HepG2 (cell line): ENCODE data around the gene PIGV. TPM values are rescaled to one million over a fixed set of nuclear protein-coding genes. Genes with fewer than 3 reads are reported as not detected.

Source experiments
- FOXK2 ChIP-seq: fragments of 450-650 bp; IDR thresholded peaks from 2 replicates; pipeline ENCODE4 v1.6.1; 2016
- HIVEP1 ChIP-seq: sonication (generic); formaldehyde crosslinking; IDR thresholded peaks from 2 replicates; pipeline ENCODE4 v1.4.0; 2020; ENCODE audit warnings: mild to moderate bottlenecking, missing genetic modification reagents
- KMT2A ChIP-seq: sonication (generic); formaldehyde crosslinking; IDR thresholded peaks from 2 replicates; pipeline ENCODE4 v1.4.0; 2020; ENCODE audit warnings: missing genetic modification reagents
- PHF21A ChIP-seq: sonication (generic); formaldehyde crosslinking; IDR thresholded peaks from 2 replicates; pipeline ENCODE4 v1.5.0; 2020; ENCODE audit warnings: mild to moderate bottlenecking, missing genetic modification reagents
- SMAD9 ChIP-seq: sonication (generic); formaldehyde crosslinking; IDR thresholded peaks from 2 replicates; pipeline ENCODE4 v1.5.1; 2020; ENCODE audit warnings: mild to moderate bottlenecking, missing genetic modification reagents
- TBL1XR1 ChIP-seq: fragments of 150-350 bp; IDR thresholded peaks from 2 replicates; pipeline ENCODE4 v1.6.1; 2014; ENCODE audit warnings: borderline replicate concordance, low read length; ENCODE audit not compliant: partially characterized antibody
- TGIF2 ChIP-seq: IDR thresholded peaks from 2 replicates; pipeline ENCODE4 v1.6.1; 2016; ENCODE audit warnings: control low read depth, missing compliant biosample characterization
- XRCC5 ChIP-seq: fragments of 200-400 bp; formaldehyde crosslinking; optimal IDR thresholded peaks from 2 replicates; pipeline ENCODE3; 2017; ENCODE audit warnings: mild to moderate bottlenecking, low read length
- ZNF703 ChIP-seq: sonication (generic); formaldehyde crosslinking; IDR thresholded peaks from 2 replicates; pipeline ENCODE4 v1.5.1; 2020; ENCODE audit warnings: missing genetic modification reagents, mild to moderate bottlenecking, moderate library complexity, borderline replicate concordance
- polyA plus RNA-seq, 8 experiments: library from polyadenylated mRNA; depleted of rRNA in 3 of 8; stranded (reverse) in 7 of 8; unstranded in 1 of 8; fragments of >200 nt; fragmentation: Illumina TruSeq in 4 of 8; extraction: Trizol in 4 of 8; gene quantifications; 2 replicates each; pipeline versions ENCODE4 v1.2.1 to v1.2.3, GENCODE V29; 2011 to 2016; ENCODE audit warnings: low read depth in 4 of 8, missing spikeins in 1 of 8, mixed read lengths in 1 of 8; ENCODE audit not compliant: insufficient read depth in 1 of 8
- total RNA-seq, 5 experiments: library from RNA; depleted of rRNA; stranded (reverse); fragments of >200 nt; fragmentation: Illumina TruSeq; extraction: Trizol; gene quantifications; 2 replicates each; pipeline ENCODE4 v1.2.3, GENCODE V29; 2016; ENCODE audit warnings: low read depth in 1 of 5
- TF ChIP-seq, protein P1 (sequence below): sonication (generic); formaldehyde crosslinking; IDR thresholded peaks from 2 replicates; pipeline ENCODE4 v1.8.0; 2022; ENCODE audit warnings: mild to moderate bottlenecking, missing genetic modification reagents, borderline replicate concordance
- TF ChIP-seq, protein P2 (sequence below): IDR thresholded peaks from 2 replicates; pipeline ENCODE4 v1.6.1; 2016; ENCODE audit warnings: mild to moderate bottlenecking
- TF ChIP-seq, protein P3 (sequence below): sonication (generic); formaldehyde crosslinking; IDR thresholded peaks from 2 replicates; pipeline ENCODE4 v1.5.0; 2020; ENCODE audit warnings: missing genetic modification reagents, mild to moderate bottlenecking, borderline replicate concordance
- TF ChIP-seq, protein P4 (sequence below): sonication (generic); formaldehyde crosslinking; IDR thresholded peaks from 2 replicates; pipeline ENCODE4 v1.5.0; 2020; ENCODE audit warnings: mild to moderate bottlenecking, missing genetic modification reagents, borderline replicate concordance

Gene PIGV
- total and polyA plus RNA-seq, 2 of the 13 experiments (the other 11 are each of a cell fraction or from before 2014, with no cell fraction given): 13.5 to 22.7 TPM

DNA sequence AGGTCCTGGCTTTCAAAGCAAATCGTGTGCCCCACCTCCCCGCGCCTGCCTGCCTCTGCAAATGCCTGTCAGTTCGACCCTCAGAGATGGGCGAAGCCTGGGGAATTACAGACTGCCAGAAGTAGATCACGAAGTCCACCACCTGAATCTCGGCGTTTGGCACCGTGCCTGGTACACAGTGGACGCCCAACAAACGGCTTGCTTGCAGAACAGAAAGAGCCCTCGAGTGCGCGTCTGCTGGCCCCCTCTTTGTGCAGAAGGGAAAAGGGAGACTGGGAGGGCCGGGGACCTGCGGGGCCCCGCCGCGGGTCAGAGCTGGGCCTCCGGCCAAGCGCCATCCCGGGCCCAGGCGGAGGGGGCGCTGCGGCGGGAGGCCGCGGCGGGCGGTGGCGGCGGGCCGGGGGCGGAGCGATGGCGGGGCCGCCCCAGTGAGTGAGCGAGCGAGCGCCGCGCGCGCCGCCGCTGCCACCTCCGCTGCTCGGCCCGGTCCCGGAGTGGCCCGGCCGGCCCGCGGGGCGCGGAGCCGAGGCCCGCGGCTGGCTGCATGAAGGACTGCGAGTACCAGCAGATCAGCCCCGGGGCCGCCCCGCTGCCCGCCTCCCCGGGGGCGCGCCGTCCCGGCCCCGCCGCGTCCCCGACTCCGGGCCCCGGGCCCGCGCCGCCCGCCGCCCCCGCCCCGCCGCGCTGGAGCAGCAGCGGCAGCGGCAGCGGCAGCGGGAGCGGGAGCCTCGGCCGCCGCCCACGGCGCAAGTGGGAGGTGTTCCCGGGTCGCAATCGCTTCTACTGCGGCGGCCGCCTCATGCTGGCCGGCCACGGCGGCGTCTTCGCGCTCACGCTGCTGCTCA is 38.7 kb downstream of the PIGV start, which contains the start of gene ZDHHC18 (continued):
- TF ChIP-seq, protein P1, sequence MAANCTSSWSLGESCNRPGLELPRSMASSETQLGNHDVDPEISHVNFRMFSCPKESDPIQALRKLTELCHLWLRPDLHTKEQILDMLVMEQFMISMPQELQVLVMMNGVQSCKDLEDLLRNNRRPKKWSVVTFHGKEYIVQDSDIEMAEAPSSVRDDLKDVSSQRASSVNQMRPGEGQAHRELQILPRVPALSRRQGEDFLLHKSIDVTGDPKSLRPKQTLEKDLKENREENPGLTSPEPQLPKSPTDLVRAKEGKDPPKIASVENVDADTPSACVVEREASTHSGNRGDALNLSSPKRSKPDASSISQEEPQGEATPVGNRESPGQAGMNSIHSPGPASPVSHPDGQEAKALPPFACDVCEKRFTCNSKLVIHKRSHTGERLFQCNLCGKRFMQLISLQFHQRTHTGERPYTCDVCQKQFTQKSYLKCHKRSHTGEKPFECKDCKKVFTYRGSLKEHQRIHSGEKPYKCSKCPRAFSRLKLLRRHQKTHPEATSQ (CRISPR knock-in tag): no peak
- TF ChIP-seq TGIF2 (no peak), SMAD9 (no peak), ZNF703 (CRISPR knock-in tag) (no peak), KMT2A (CRISPR knock-in tag) (no peak), HIVEP1 (no peak), XRCC5 (peak; percentile 36), PHF21A (CRISPR knock-in tag) (0 out of 2 replicates have a peak, but pooled peaks have one; percentile 17), TBL1XR1 (no peak), FOXK2 (no peak)
- TF ChIP-seq, protein P2, sequence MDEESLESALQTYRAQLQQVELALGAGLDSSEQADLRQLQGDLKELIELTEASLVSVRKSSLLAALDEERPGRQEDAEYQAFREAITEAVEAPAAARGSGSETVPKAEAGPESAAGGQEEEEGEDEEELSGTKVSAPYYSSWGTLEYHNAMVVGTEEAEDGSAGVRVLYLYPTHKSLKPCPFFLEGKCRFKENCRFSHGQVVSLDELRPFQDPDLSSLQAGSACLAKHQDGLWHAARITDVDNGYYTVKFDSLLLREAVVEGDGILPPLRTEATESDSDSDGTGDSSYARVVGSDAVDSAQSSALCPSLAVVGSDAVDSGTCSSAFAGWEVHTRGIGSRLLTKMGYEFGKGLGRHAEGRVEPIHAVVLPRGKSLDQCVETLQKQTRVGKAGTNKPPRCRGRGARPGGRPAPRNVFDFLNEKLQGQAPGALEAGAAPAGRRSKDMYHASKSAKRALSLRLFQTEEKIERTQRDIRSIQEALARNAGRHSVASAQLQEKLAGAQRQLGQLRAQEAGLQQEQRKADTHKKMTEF: peak; percentile 25; the same call in 1 of the 2 replicates
- TF ChIP-seq, protein P3, sequence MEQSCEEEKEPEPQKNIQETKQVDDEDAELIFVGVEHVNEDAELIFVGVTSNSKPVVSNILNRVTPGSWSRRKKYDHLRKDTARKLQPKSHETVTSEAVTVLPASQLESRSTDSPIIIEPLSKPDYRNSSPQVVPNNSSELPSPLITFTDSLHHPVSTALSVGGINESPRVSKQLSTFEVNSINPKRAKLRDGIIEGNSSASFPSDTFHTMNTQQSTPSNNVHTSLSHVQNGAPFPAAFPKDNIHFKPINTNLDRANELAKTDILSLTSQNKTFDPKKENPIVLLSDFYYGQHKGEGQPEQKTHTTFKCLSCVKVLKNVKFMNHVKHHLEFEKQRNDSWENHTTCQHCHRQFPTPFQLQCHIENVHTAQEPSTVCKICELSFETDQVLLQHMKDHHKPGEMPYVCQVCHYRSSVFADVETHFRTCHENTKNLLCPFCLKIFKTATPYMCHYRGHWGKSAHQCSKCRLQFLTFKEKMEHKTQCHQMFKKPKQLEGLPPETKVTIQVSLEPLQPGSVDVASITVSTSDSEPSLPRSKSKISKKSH: no peak
- TF ChIP-seq, protein P4, sequence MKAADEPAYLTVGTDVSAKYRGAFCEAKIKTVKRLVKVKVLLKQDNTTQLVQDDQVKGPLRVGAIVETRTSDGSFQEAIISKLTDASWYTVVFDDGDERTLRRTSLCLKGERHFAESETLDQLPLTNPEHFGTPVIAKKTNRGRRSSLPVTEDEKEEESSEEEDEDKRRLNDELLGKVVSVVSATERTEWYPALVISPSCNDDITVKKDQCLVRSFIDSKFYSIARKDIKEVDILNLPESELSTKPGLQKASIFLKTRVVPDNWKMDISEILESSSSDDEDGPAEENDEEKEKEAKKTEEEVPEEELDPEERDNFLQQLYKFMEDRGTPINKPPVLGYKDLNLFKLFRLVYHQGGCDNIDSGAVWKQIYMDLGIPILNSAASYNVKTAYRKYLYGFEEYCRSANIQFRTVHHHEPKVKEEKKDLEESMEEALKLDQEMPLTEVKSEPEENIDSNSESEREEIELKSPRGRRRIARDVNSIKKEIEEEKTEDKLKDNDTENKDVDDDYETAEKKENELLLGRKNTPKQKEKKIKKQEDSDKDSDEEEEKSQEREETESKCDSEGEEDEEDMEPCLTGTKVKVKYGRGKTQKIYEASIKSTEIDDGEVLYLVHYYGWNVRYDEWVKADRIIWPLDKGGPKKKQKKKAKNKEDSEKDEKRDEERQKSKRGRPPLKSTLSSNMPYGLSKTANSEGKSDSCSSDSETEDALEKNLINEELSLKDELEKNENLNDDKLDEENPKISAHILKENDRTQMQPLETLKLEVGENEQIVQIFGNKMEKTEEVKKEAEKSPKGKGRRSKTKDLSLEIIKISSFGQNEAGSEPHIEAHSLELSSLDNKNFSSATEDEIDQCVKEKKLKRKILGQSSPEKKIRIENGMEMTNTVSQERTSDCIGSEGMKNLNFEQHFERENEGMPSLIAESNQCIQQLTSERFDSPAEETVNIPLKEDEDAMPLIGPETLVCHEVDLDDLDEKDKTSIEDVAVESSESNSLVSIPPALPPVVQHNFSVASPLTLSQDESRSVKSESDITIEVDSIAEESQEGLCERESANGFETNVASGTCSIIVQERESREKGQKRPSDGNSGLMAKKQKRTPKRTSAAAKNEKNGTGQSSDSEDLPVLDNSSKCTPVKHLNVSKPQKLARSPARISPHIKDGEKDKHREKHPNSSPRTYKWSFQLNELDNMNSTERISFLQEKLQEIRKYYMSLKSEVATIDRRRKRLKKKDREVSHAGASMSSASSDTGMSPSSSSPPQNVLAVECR: peak; percentile 53; the same call in 1 of the 2 replicates
